ENCODE results near the gene COMMD6.
"Not testable (repeated sequence)": the region's sequence is repeated elsewhere in the genome, so short reads cannot be mapped to it uniquely, and the experiment has no call there.

The COMMD6 gene

DNA sequence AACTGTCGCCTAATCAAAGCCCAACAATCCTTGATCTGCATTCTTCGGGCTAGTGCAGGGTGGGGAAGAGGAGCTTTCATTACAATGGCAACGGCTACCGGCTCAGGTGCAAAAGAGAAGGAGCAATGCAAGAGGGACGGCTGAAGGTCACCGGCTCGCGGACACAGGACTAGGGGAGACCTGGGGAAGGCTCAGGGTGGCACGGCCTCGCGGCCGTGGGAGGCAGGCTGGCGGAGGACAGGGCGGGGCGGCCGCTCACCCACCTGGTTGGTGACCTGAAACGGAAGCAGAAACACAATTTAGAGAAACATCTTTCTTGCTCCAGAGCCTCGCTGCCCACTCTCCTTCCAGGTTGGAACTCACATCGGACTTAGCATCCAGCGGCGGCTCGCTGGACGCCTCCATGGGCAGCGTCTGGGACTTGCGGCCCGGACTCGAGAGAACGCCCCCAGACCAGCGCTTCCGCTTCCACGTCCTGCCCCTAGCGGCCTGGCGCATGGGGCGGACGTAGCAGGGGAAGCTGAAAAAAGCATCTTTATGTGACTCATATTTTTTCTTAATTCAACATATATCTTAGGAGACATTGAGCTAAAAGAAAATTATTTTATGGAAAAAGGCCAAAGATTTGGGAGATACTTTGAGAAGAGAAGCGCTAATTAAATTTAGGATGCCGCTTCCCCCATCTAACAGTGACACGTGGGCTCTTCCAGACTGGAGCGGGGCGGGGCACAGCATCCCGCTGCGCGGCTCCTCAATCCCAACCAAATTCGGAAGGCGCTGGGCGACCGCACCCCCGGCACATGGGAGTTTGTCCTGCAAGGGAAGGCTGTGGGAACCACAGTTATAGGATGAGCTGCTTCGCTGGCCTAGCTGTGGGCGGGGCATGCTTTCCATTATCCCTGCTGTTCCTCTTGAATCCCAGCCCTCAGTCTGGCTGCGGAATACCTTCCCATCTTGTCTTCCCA is at the start of gene COMMD6:
Gene COMMD6 (minus strand): TSS at position 441 of the 965 bp plus-strand sequence. CDS start 36 bp downstream, at position 405.
- peak; percentile 95 for DNase-seq (ENCODE audit: low read depth)

DNA sequence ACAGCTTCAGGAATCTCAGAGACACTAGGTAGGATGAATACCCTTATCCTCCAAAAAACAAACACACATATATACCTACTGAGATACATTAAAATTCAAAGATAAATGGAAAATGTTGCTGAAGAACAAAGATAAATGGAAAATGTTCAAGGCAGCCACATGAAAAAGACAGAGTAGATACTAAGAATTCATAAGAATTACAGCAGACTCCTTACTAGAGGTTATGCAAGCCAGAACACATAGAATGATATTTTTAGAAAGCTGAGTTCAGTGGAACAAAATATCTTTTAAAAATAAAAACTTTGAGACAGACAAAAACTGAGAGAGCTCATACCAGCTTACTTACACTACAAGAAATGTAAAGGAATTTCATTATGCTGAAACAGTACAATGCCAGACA is 47.5 kb upstream of the COMMD6 start:
- DNase-seq (ENCODE audit: low read depth) = no peak

DNA sequence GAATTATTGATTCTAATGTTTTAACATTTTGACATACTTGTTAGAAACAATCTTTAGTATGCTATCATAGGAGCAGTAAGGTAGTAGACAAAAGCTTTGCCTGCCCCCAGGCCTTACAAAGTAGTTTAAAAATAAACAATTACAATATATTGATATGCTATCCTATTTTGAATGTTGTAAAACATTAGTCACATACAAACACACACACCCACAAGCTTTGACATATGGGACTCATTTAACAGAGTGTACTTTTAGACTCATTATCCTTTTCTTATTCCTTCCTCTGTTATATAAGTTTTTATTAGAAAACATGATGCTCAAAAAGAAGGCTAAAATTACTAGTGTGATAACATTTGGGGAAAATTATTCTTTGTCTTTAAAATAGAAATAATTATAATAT is 45.5 kb upstream of the COMMD6 start:
- DNase-seq (ENCODE audit: low read depth) = no peak

DNA sequence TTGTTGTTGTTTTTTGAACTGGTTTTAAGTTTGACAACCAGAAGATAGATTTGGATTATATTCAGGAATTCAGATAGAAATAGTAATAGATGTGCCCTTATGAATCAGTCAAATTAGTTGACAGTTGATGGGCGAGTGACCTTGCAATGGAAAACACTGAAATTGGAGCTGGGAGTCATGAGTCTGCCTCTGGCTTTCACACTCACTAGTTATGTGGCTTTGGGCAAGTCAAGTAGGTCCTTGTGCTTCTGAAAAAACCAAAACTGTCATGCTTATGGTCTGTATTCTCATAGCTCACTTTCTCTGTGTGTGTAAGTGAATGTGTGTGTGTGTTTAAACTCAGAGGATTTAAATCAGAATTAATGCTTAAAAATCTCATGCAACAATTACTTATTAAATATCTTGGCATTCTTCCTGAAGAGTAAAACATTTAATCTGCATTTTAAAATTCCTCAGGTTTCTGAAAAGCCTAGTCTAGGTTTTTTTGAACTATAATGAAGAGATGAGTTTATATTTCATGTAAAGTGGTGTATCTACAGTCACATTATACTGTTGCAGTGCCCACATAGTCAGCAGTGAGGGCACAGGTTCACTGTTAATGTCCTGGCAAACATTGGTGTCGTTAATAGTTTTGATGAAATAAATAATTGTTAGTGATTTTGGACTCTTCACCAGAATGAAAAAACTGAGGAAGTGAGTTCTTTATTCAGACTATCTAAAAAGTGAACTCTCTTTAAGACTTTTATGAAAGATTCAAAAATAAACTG is 44.4 kb upstream of the COMMD6 start:
- DNase-seq (ENCODE audit: low read depth) = no peak

DNA sequence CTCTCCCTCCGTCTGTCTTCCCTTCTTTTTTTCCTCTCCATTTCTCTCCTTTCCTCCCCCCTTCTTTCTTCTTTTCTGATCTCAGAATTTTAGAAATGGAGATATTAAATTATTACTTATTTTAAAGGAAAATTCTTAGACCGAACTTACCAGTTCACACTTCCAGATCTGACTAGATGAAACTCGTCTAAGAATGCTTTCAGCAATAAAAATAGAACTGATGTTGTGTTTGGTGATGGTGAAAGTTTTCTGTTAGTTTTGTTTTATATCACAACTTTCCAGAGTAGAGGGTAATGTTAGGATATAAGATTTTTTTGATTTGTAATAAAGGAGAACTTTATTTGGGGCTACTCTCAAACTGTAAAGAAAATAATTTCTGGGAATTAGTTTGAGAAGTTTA is 41.9 kb upstream of the COMMD6 start:
- DNase-seq (ENCODE audit: low read depth) = no peak

DNA sequence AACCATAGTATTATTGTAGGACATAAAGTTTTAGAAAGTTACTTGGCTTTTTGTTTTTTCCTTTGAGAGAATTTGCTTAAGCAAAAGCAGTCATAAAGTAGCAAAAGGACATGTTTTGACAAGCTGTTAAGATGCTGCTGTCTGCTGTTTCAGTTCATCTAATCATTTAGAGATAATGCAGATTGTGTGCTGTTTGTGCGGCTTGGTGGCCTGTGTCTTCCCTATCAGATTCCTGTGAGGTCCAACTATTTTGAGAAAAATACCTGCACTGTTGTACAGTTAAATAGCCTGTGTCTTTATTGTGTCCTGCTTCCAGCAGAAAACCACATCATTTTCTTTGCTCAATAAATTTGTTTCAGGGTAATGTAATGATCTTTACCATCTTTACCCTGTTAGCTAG is 31.9 kb upstream of the COMMD6 start:
- no peak for DNase-seq (ENCODE audit: low read depth)

DNA sequence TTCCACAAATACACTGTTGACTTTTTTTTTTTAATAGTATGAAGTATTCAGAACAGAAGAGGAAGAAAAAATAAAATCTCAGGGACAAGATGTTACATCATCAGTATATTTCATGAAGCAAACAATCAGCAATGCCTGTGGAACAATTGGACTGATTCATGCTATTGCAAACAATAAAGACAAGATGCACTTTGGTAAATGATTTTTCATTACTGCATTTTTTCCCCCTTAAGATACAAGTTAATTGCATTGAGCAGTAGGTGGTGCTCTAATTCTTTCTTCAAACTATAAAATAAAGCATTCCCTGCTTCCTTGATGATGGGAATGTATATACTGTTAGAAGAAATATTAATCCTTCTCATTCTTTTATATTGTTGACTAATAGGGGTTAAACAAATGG is 29.0 kb upstream of the COMMD6 start:
- peak; percentile 67 for DNase-seq (ENCODE audit: low read depth)

DNA sequence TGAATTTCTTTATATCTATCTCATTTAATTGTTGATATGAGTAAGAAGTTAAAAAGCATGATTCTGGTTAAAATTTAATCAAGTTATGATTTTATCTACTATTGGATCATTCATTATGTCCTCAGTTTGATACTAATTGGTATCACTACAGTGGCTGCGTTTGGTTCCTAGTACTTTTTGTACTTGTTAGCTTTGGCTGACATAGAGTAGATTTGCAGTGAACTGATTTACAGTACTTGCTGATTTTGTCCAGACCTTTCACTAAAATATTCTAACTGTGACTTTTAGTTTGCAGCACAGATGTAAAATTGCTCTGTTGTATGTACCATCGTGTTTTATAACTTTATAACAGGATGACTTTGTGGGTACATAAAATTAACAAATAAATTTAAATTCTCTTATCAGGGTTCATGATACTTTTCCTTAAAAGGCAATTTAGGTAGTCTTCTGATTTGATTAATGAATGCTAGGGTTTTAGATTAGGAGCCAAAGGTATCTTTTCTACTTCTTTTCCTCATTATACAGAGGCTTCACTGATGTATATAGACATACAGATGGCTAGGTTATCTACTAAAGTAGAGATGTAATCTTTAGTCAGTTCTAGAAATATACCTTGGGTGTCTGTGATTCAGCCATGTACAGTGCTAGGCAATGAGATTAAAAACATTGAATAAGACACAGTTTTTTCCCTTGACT is 20.7 kb upstream of the COMMD6 start:
- no peak for DNase-seq (ENCODE audit: low read depth)

DNA sequence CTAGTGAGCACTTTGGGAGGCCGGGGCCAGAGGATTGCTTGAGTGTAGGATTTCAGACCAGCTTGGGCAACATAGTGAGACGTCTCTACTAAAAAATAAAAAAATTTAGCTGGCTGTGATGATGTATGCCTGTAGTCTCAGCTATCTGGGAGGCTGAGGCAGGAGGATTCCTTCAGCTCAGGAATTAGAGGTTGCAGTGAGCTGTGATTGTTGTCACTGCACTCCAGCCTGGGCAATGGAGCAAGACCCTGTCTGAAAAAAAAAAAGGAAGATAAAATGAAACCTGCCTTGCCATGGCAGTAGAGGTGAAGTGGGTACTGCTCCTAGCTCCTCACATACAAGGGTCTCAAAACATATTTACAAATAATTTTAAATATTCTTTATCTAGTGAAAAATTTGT is 19.3 kb upstream of the COMMD6 start:
- no peak for DNase-seq (ENCODE audit: low read depth)

DNA sequence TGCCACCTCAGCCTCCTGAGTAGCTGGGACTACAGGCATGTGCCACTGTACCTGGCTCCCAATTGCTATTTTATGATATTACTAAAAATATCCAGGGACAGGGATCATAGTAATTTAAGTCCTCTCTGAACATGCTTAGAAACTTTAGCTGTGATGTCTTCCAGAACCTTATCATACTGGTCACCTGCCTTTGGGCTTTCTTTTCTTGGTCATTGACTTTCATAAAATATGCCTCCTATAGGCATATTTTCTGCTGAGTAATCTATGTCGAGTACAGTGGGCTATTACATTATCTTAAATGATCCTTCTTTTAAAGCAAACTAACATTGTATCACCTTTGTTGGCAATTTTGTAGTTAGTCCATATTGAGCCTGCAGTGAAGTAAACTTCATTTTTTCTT is 18.2 kb upstream of the COMMD6 start:
- DNase-seq (ENCODE audit: low read depth) = no peak

DNA sequence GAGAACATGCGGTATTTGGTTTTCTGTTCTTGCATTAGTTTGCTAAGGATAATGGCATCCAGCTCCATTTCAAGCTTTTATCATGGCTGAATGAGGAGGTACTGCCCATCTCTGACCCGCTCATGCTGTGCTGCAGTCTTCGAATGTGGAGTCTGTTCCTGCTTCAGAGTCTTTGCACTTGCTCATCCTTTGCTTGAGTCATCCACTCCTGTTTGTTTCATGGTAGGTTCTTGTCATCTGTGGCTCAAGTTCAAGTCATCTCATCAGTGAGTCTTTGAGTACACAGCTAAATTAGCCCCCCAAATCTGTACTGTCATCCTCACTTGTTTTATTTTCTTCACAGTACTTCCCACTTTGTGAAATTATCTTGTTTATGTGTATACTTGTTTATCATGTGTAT is 17.3 kb upstream of the COMMD6 start:
- DNase-seq (ENCODE audit: low read depth) = no peak

DNA sequence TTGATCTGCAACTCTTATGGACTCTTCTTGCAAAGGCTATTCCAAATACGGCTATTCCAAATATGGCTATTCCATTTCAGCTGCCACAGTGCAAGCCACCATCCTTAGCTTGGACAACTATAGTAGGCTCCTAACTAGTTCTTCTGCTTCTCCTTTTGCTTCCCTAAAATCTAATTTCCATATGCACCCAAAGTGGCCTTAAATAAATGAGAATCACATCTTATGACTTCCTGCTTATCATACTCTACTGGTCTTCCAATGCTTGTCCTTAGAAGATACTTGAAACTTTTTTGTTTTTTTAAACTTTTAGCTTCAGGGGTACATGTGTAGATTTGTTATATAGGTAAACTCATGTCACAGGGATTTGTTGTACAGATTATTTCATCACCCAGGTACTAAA is 16.8 kb upstream of the COMMD6 start:
- DNase-seq (ENCODE audit: low read depth) = no peak

DNA sequence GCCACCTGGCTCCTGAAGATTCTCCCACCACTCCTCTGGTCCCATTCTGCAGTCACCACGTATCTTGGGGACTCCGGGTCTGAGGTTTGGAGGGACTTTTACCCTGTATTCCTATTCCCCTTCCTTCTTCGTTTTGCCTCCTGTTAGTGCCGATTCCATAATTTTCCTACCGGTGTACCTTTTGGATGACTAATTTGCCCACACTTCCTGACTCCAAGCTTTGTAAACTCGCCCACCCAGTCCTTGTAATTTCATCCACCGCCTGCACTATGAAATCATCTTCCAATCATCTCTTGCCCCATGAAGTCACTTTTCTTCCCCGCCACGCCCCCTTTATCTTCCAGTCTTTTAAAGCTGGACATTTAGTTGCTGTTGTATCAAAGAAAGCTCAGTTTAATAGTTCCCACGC is 12.5 kb upstream of the COMMD6 start:
- DNase-seq (ENCODE audit: low read depth) = peak; percentile 71

DNA sequence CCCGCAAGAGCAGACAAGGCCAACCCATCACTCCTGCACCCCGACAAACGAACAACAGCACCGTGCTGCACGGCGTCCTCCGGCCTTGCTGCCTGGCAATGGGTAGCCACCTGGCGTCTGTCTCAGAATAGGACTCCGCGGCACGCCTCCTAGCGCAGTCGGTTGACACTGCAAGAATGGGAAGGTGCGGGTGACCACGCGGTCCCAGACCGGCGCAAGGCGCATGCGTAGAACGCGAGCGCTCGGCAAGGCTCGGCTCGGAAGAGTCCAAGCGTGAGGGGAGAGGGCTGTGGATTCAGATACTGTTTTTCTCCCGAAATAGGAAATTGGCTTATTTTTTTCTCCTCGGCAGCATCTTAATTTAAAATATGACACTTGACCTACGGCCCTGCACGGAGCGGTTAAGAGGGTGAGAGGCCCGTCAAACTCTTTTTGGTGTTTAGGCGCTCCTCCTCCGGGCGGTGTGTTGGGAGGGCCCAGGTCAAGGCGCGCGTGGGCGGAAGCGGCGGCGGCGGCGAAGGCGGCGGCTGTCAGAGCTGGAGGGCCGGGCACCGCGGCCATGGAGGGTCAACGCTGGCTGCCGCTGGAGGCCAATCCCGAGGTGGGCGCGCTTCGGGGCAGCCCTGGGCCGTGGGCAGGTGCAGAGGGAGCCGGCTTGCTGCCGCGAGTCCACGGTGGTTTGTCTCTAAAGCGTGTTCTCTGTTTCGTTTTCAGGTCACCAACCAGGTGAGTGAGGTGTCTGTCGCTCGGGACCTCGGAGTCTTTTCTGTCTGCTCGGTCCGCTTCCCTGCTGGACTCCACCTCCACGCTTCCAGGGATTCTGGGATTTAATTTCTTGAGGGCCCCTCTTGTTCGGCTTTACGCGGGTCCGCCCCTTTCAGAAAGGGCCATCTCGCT is 11.9 kb upstream of the COMMD6 start, which contains the start of gene UCHL3:
Gene UCHL3 (plus strand): TSS at position 530 of the 897 bp plus-strand sequence. CDS start 30 bp downstream, at position 560.
- DNase-seq (ENCODE audit: low read depth) = peak; percentile 93

DNA sequence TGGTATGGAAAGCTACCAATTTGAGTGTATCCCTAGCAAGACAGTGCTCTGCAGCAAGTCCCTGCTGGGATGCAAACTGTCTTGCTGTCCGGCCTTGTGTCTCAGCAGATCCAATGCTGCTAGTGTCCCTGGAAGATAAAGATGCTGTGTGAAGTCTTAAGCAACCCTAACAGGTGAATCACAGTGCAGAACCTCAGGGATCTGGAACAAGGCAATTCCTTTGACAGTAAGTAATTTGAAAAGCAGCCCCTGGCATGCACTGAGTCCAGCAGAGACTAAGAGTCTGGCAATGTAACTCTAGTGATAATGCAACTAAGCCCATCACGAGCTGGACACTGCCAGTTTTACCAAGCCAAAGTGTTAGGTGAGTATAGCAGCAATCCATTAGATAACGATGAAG is 10.3 kb upstream of the COMMD6 start:
- DNase-seq (ENCODE audit: low read depth) = no peak

DNA sequence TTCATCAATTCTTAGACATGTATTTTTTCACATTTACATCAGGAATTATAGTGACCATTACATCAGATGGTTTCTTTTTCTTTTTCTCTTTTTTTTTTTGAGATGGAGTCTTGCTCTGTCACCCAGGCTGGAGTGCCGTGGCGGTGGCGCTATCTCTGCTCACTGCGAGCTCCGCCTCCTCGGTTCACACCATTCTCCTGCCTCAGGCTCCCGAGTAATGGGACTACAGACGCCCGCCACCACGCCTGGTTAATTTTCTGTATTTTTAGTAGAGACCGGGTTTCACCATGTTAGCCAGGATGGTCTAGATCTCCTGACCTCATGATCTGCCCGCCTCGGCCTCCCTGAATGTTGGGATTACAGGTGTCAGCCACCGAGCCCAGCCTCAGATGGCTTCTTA is 7.7 kb upstream of the COMMD6 start:
- not testable (repeated sequence) for DNase-seq (ENCODE audit: low read depth)

DNA sequence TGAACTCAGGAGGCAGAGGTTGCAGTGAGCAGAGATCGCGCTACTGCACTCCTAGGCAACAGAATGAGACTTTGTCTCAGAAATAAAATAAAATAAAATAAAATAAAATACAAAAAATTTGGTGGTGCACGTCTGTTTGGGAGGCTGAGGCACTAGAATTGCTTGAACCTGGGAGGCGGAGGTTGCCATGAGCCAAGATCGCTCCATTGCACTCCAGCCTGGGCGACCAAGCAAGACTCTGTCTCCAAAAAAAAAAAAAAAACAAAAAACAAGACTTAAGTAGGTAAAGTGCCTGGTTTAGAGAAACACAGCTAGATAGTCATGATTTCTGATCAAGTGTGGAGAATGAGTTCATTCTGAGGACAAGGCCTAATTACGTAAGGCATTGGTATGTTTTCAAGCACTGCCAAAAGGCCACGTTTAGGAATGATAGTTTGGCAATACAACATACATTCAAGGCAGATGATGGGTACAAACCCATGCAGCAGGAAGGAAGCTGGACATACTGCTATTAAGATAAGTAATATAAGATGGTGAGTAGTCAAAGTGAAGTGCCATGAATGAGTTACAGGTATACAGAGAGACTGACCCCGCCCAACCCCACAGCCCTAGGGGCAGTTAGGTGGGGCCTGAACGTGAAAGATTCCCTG is 7.2 kb upstream of the COMMD6 start:
- DNase-seq (ENCODE audit: low read depth) = peak; percentile 89

DNA sequence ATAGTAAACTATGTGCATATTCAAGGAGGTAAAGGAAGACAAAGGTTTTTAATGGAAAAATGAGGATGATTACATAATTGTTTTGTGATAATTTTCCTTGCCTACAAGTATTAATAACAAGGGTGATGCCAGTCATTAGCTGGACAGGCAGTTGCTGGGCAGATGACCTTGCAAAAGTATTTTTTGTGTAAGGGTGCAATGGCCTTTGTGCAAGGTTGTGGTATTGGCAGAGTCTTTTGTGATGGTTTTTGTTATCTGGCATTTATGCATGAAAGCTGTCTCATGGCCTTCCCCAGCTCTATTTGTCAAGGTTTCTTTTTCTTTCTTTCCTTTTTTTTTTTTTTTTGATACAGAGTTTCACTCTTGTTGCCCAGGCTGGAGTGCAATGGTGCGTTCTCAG is 4.3 kb upstream of the COMMD6 start:
- no peak for DNase-seq (ENCODE audit: low read depth)

DNA sequence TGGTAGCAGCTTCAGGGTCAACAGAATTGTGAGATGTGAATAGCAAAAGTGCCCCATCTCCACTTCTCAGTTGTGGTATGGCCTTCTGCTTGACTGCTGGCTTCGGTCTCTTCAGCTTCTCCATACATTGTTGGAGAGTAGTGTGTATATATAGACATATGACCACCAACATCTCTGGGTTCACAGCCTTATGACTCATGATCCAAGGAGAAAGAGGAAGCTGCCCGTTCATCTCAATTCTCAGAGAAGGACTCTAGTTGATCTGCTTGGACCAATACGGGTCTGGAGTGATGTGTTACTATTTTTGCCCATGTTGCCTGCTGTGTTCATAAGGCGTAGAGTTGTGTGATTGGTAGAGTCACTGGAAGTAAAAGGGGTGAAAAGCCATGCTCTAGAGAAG is 3.6 kb upstream of the COMMD6 start:
- DNase-seq (ENCODE audit: low read depth) = peak; percentile 49

DNA sequence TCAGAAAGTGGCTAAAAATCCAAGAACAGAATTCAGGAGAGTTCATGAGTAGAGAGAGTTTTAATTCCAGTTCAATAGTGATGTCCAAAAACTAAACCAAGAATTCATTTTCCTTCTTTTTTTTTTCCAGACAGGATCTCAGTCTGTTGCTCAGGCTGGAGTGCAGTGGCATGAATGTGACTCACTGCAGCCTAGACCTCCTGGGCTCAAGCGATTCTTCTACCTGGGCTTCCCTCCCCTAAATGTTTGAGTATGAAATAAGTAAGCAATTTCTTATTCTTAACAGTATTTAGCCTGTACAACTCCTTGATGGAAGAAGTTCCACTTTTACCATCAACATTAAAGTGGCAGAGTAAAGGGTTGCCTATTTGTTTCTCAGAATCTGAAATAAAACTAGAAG is 3.8 kb downstream of the COMMD6 start:
- no peak for DNase-seq (ENCODE audit: low read depth)

DNA sequence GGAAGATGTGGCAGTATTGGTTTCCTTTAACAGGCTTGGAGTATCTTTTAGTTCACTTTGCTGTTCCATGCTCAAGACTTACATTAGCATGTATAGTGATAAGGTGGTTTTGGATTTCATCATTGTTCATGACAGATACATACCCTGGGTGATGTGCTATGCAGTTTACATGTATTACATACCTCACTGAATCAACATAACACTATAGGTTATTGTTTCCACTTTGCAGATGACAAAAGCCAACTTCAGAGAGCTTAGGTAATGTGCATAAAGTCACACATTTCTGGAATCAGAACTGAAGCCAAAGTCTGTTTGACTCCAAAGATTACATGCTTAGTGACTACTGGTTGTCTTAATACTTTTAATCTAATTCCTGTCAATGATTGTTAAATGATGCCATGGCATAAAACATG is 7.1 kb downstream of the COMMD6 start:
- DNase-seq (ENCODE audit: low read depth) = no peak

All from EH (cell line).